HepG2 (cell line): Measurements from ENCODE around the gene PARP6. TPM values are rescaled to one million over a fixed set of nuclear protein-coding genes. Genes with fewer than 3 reads are reported as not detected.

Experiments
- ATAC-seq: fragments of 200-7000 bp; cut with Tn5 transposase; 3 replicates; pipeline ENCODE4 v1.9.1; 2020; ENCODE audit warnings: mild to moderate bottlenecking, moderate library complexity
- BruUV-seq: library from RNA; stranded (reverse); fragments of 400-500 nt; replicated peaks from 2 replicates; lab custom pipeline; 2021; lab: Mats Ljungman, UMichigan
- CTCF ChIA-PET: fragments of 300-600 bp; formaldehyde crosslinking; extraction: SDS; loops from one replicate; lab custom pipeline; 2021; ENCODE audit warnings: low total read pairs, inconsistent platforms, low intra/inter-chr PET ratio; lab: Yijun Ruan, JAX
- POLR2A ChIA-PET: fragments of 350-600 bp; sonication (Branson Sonifier 250); formaldehyde crosslinking; loops from one replicate; lab custom pipeline; 2020; ENCODE audit warnings: antibody characterized with exemption, inconsistent platforms; lab: Yijun Ruan, JAX
- DNase-seq: peaks from one replicate; pipeline ENCODE4 v3.0.0-alpha.2; 2015; ENCODE audit warnings: low spot score
- FAIRE-seq: peaks from 3 replicates; lab custom pipeline; 2011; peaks lifted over from hg19 to GRCh38; lab: Jason Lieb, UNC
- H2AFZ ChIP-seq: one replicate; pipeline ENCODE4 v1.6.1; 2011; ENCODE audit warnings: low read length, inconsistent platforms
- H3K27ac ChIP-seq: fragments of 300-600 bp; 3 replicates; pipeline ENCODE4 v1.8.0; 2011; ENCODE audit warnings: mixed run types, mild to moderate bottlenecking, mixed read lengths, low read length, inconsistent platforms; ENCODE audit not compliant: insufficient read depth; ENCODE audit errors: extremely low read length
- H3K27me3 ChIP-seq, 2 experiments: fragments of 200-600 bp in 1 of 2; 2 replicates in 1 of 2; 3 replicates in 1 of 2; pipeline versions ENCODE4 v1.6.0 to v1.8.0; 2011; ENCODE audit warnings: low read length in 2 of 2, mild to moderate bottlenecking in 2 of 2, moderate library complexity in 2 of 2, inconsistent platforms in 1 of 2; ENCODE audit not compliant: insufficient read depth in 2 of 2, control insufficient read depth in 1 of 2
- H3K36me3 ChIP-seq, 2 experiments: fragments of 200-600 bp in 1 of 2; replicated peaks in 1 of 2; 2 replicates in 1 of 2; 3 replicates in 1 of 2; pipeline versions ENCODE4 v1.5.1 to v1.8.0; 2011; ENCODE audit warnings: low read length in 2 of 2, inconsistent platforms in 1 of 2; ENCODE audit not compliant: insufficient read depth in 2 of 2, control insufficient read depth in 1 of 2
- H3K4me1 ChIP-seq: 2 replicates; pipeline ENCODE4 v1.5.1; 2012; ENCODE audit warnings: low read length, inconsistent platforms; ENCODE audit not compliant: insufficient read depth
- H3K4me2 ChIP-seq: 2 replicates; pipeline ENCODE4 v1.6.0; 2011; ENCODE audit warnings: low read depth, low read length, inconsistent platforms
- H3K4me3 ChIP-seq, 3 experiments: fragments of 200-600 bp in 1 of 3; sonication (generic), shearing (Covaris generic) in 1 of 3; replicated peaks in 1 of 3; 2 replicates each; pipeline ENCODE4 v1.5.1; 2011 to 2016; ENCODE audit warnings: low read length in 3 of 3, inconsistent platforms in 2 of 3, low read depth in 2 of 3, mild to moderate bottlenecking in 2 of 3, control low read depth in 1 of 3, mixed read lengths in 1 of 3; ENCODE audit not compliant: insufficient read depth in 1 of 3
- H3K79me2 ChIP-seq: one replicate; pipeline ENCODE4 v1.6.1; 2011; ENCODE audit warnings: low read length, inconsistent platforms; ENCODE audit not compliant: insufficient read depth
- H3K9ac ChIP-seq: 2 replicates; pipeline ENCODE4 v1.6.0; 2011; ENCODE audit warnings: mild to moderate bottlenecking, low read depth, low read length, inconsistent platforms; ENCODE audit not compliant: insufficient read depth
- H3K9me3 ChIP-seq: 2 replicates; pipeline ENCODE4 v1.5.1; 2012; ENCODE audit warnings: mild to moderate bottlenecking, low read length
- H4K20me1 ChIP-seq: 2 replicates; pipeline ENCODE4 v1.6.0; 2011; ENCODE audit warnings: inconsistent platforms, mild to moderate bottlenecking, low read length, moderate library complexity; ENCODE audit not compliant: insufficient read depth
- FOXO1 ChIP-seq: sonication (generic); formaldehyde crosslinking; IDR thresholded peaks from 2 replicates; pipeline ENCODE4 v1.4.0; 2020; ENCODE audit warnings: missing genetic modification reagents
- HNRNPUL1 ChIP-seq: fragments of 200-400 bp; formaldehyde crosslinking; IDR thresholded peaks from 2 replicates; pipeline ENCODE4 v1.6.1; 2017; ENCODE audit warnings: low read depth, mild to moderate bottlenecking, low read length, moderate library complexity
- IKZF5 ChIP-seq: IDR thresholded peaks from 2 replicates; pipeline ENCODE4 v1.6.1; 2018; ENCODE audit warnings: missing genetic modification reagents, mild to moderate bottlenecking, missing compliant biosample characterization
- LBX2 ChIP-seq: sonication (generic); formaldehyde crosslinking; IDR thresholded peaks from 2 replicates; pipeline ENCODE4 v1.5.0; 2020; ENCODE audit warnings: missing genetic modification reagents, mild to moderate bottlenecking, borderline replicate concordance
- LCORL ChIP-seq, 2 experiments: fragments of 450-650 bp in 1 of 2; sonication (generic) in 1 of 2; formaldehyde crosslinking in 1 of 2; IDR thresholded peaks; 2 replicates each; pipeline versions ENCODE4 v1.5.0 to v1.6.1; 2017 to 2020; ENCODE audit warnings: antibody characterized with exemption in 1 of 2, missing genetic modification reagents in 1 of 2
- NR2C2 ChIP-seq: sonication (generic); formaldehyde crosslinking; IDR thresholded peaks from 2 replicates; pipeline ENCODE4 v1.4.0; 2020; ENCODE audit warnings: missing genetic modification reagents, mild to moderate bottlenecking, moderate library complexity, borderline replicate concordance
- PRMT3 ChIP-seq: sonication (generic); formaldehyde crosslinking; IDR thresholded peaks from 2 replicates; pipeline ENCODE4 v1.8.1; 2022; ENCODE audit warnings: low read depth, mild to moderate bottlenecking, moderate library complexity, missing genetic modification reagents, borderline replicate concordance
- SAFB2 ChIP-seq: sonication (generic); formaldehyde crosslinking; IDR thresholded peaks from 2 replicates; pipeline ENCODE4 v1.5.1; 2020; ENCODE audit warnings: missing genetic modification reagents, low read depth, mild to moderate bottlenecking, borderline replicate concordance
- SAP130 ChIP-seq: IDR thresholded peaks from 2 replicates; pipeline ENCODE4 v1.6.1; 2016; ENCODE audit warnings: low read depth
- TP53 ChIP-seq: sonication (generic); formaldehyde crosslinking; conservative IDR thresholded peaks from 2 replicates; pipeline ENCODE4 v1.4.0; 2020; ENCODE audit warnings: missing genetic modification reagents
- ZBTB2 ChIP-seq: sonication (generic); formaldehyde crosslinking; IDR thresholded peaks from 2 replicates; pipeline ENCODE4 v1.8.0; 2022; ENCODE audit warnings: low read depth, missing genetic modification reagents
- ZBTB7A ChIP-seq: sonication (generic); formaldehyde crosslinking; IDR thresholded peaks from 2 replicates; pipeline ENCODE4 v1.8.0; 2022; ENCODE audit warnings: mild to moderate bottlenecking, missing genetic modification reagents
- ZFX ChIP-seq: sonication (generic); formaldehyde crosslinking; IDR thresholded peaks from 2 replicates; pipeline ENCODE4 v1.4.0; 2020; ENCODE audit warnings: mild to moderate bottlenecking, low read depth, missing genetic modification reagents, moderate library complexity
- ZNF34 ChIP-seq: sonication (generic); formaldehyde crosslinking; IDR thresholded peaks from 2 replicates; pipeline ENCODE4 v1.4.0; 2020; ENCODE audit warnings: mild to moderate bottlenecking, missing genetic modification reagents, borderline replicate concordance
- ZNF451 ChIP-seq: sonication (generic); formaldehyde crosslinking; IDR thresholded peaks from 2 replicates; pipeline ENCODE4 v1.5.0; 2020; ENCODE audit warnings: mild to moderate bottlenecking, missing genetic modification reagents
- ZNF496 ChIP-seq: sonication (generic); formaldehyde crosslinking; IDR thresholded peaks from 2 replicates; pipeline ENCODE4 v1.8.1; 2023; ENCODE audit warnings: mild to moderate bottlenecking, moderate library complexity, missing genetic modification reagents; ENCODE audit not compliant: insufficient replicate concordance
- ZNF644 ChIP-seq: IDR thresholded peaks from 2 replicates; pipeline ENCODE4 v1.6.1; 2016; ENCODE audit warnings: low read depth
- ZNF761 ChIP-seq: sonication (generic); formaldehyde crosslinking; conservative IDR thresholded peaks from 2 replicates; pipeline ENCODE4 v1.4.0; 2020; ENCODE audit warnings: mild to moderate bottlenecking, missing genetic modification reagents
- ZNF883 ChIP-seq: sonication (generic); formaldehyde crosslinking; IDR thresholded peaks from 2 replicates; pipeline ENCODE4 v1.5.1; 2020; ENCODE audit warnings: mild to moderate bottlenecking, missing genetic modification reagents; ENCODE audit errors: not compliant biosample characterization
- ZSCAN20 ChIP-seq: sonication (generic); formaldehyde crosslinking; IDR thresholded peaks from 2 replicates; pipeline ENCODE4 v1.4.0; 2020; ENCODE audit warnings: missing genetic modification reagents, mild to moderate bottlenecking, borderline replicate concordance
- WGBS: methylation state at CpG from one replicate; pipeline ENCODE4 v1.1.6; 2017; ENCODE audit warnings: low lambda C conversion rate; 5-methylcytosine and 5-hydroxymethylcytosine counted together
- in situ Hi-C: cut with HindIII; loops from 2 replicates; pipeline ENCODE4 v1.10.0; 2017; ENCODE audit warnings: low pct_unique_long_range_greater_than_20kb; ENCODE audit not compliant: extremely low pct_ligation_motif_present
- intact Hi-C: fragments of 100-400 bp; cut with micrococcal nuclease; formaldehyde crosslinking; loops from one replicate; pipeline ENCODE4 v1.10.0; 2022; ENCODE audit not compliant: unreplicated experiment
- polyA plus RNA-seq, 8 experiments: library from polyadenylated mRNA; depleted of rRNA in 3 of 8; stranded (reverse) in 7 of 8; unstranded in 1 of 8; fragments of >200 nt; fragmentation: Illumina TruSeq in 4 of 8; extraction: Trizol in 4 of 8; gene quantifications; 2 replicates each; pipeline versions ENCODE4 v1.2.1 to v1.2.3, GENCODE V29; 2011 to 2016; ENCODE audit warnings: low read depth in 4 of 8, missing spikeins in 1 of 8, mixed read lengths in 1 of 8; ENCODE audit not compliant: insufficient read depth in 1 of 8
- total RNA-seq, 5 experiments: library from RNA; depleted of rRNA; stranded (reverse); fragments of >200 nt; fragmentation: Illumina TruSeq; extraction: Trizol; gene quantifications; 2 replicates each; pipeline ENCODE4 v1.2.3, GENCODE V29; 2016; ENCODE audit warnings: low read depth in 1 of 5

PARP6 gene
- total and polyA plus RNA-seq, 2 of the 13 experiments (the other 11 are each of a cell fraction or from before 2014, with no cell fraction given), result 0.22 to 0.87 TPM

- in situ Hi-C loops (no loop called here), intact Hi-C loops (loop anchor here (1.0 to 2.0 kb wide), 3 partner anchors 32 to 120 kb away; no protein-coding TSS in a partner anchor)
- ChIA-PET CTCF (no interaction called here), POLR2A (interaction anchor here (0.6 to 3.1 kb wide), 13 partner anchors 11 to 742 kb away, joined by 3 to 33 read pairs (median 5); partner anchors contain the start of genes BBS4, GRAMD2A, HEXA and HIGD2B)
- Histone ChIP-seq H3K9ac (peak overlapping the region; percentile 94), H3K4me2 (peak overlapping the region; percentile 93), H3K36me3 (peaks cover 0 to 5% of the 10 kb centered on the region in 2 experiments; a peak in 1 of 5 replicates), H3K4me1 (peaks cover 62% of the 10 kb centered on the region), H2AFZ (no peak overlapping the region), H3K4me3 (peak overlapping the region; percentile 81 to 99 (median 96)), H3K9me3 (no peaks in the 10 kb centered on the region), H3K27ac (peak overlapping the region; percentile 77), H3K27me3 (no peaks in the 10 kb centered on the region; a peak in 1 of 5 replicates), H3K79me2 (peaks cover 59% of the 10 kb centered on the region), H4K20me1 (peaks cover 36% of the 10 kb centered on the region)
- BruUV-seq, result no TSS peak
- ATAC-seq, result peak; percentile 70
- no peak for FAIRE-seq
- DNase-seq, result peak; percentile 81
- under 1% methylated on average over 43 of the region's 79 CpGs for WGBS
- TF ChIP-seq ZNF761 (CRISPR knock-in tag) (no peak), HNRNPUL1 (no peak), ZNF451 (CRISPR knock-in tag) (no peak; the same call in 1 of the 2 replicates), SAFB2 (CRISPR knock-in tag) (no peak), NR2C2 (CRISPR knock-in tag) (peak; percentile 28; the same call in 1 of the 2 replicates), IKZF5 (CRISPR knock-in tag) (no peak), SAP130 (CRISPR knock-in tag) (peak; percentile 90), ZNF496 (CRISPR knock-in tag) (no peak), TP53 (CRISPR knock-in tag) (0 out of 2 replicates have a peak, but pooled peaks have one; percentile 8), ZBTB7A (CRISPR knock-in tag) (peak; percentile 79), PRMT3 (CRISPR knock-in tag) (no peak), ZSCAN20 (CRISPR knock-in tag) (peak; percentile 21; the same call in 1 of the 2 replicates), LCORL (IDR thresholded peaks at IDR 0.05) (0 out of 2 replicates have a peak, but pooled peaks have one; percentile 31), LCORL (CRISPR knock-in tag; IDR thresholded peaks at IDR 0.05) (peak; percentile 31; the same call in 1 of the 2 replicates), ZBTB2 (CRISPR knock-in tag) (peak; percentile 84), FOXO1 (peak; percentile 14; the same call in 1 of the 2 replicates), ZFX (CRISPR knock-in tag) (peak; percentile 82), ZNF34 (CRISPR knock-in tag) (no peak), ZNF644 (CRISPR knock-in tag) (no peak), LBX2 (CRISPR knock-in tag) (peak; percentile 76; the same call in 1 of the 2 replicates), ZNF883 (CRISPR knock-in tag) (peak; percentile 0)
Measured at GRCh38 chr15:72230197-72231065, 41.9 kb downstream of the PARP6 start.
